Tibial artery (tissue), 4 donors: ENCODE data around the gene OVAAL.

Source experiments
- DNase-seq, 2 donors: peaks; one replicate each; pipeline ENCODE4 v3.0.0-alpha.2; 2019
- H3K27ac ChIP-seq, 2 donors: fragments of 200-600 bp; sonication (generic) in 1 of 2; 1 replicate in 1 of 2; 2 replicates in 1 of 2; pipeline ENCODE4 v1.5.1; 2018 to 2019; ENCODE audit warnings: mild to moderate bottlenecking in 1 of 2
- H3K27me3 ChIP-seq, 2 donors: fragments of 200-600 bp; sonication (generic) in 1 of 2; one replicate each; pipeline versions ENCODE4 v1.5.1 to v1.6.0; 2016 to 2019
- H3K36me3 ChIP-seq, 3 donors: fragments of 200-600 bp; sonication (generic) in 2 of 3; one replicate each; pipeline ENCODE4 v1.5.1; 2016 to 2019; ENCODE audit warnings: mild to moderate bottlenecking in 2 of 3
- H3K4me1 ChIP-seq, 4 donors: fragments of 200-600 bp; sonication (generic) in 2 of 4; 1 replicate in 3 of 4; 2 replicates in 1 of 4; pipeline ENCODE4 v1.5.1; 2016 to 2019
- H3K4me3 ChIP-seq, 2 donors: fragments of 200-600 bp; sonication (generic) in 1 of 2; 1 replicate in 1 of 2; 2 replicates in 1 of 2; pipeline ENCODE4 v1.5.1; 2018 to 2019; ENCODE audit warnings: mild to moderate bottlenecking in 2 of 2
- H3K9me3 ChIP-seq, 3 donors: fragments of 200-600 bp; sonication (generic) in 1 of 3; one replicate each; pipeline ENCODE4 v1.5.1; 2016 to 2019
- CTCF ChIP-seq, 2 experiments: fragments of 200-600 bp in 1 of 2; fragments of 450-650 bp in 1 of 2; IDR thresholded peaks; one replicate each; pipeline ENCODE4 v1.5.1; 2017 to 2019; ENCODE audit warnings: antibody characterized with exemption in 2 of 2, mild to moderate bottlenecking in 1 of 2, moderate library complexity in 1 of 2
- intact Hi-C: fragments of 100-400 bp; cut with DNase I; formaldehyde crosslinking; loops from one replicate; pipeline ENCODE4 v1.15.0; 2023; ENCODE audit warnings: low total_unique reads

OVAAL gene

DNA sequence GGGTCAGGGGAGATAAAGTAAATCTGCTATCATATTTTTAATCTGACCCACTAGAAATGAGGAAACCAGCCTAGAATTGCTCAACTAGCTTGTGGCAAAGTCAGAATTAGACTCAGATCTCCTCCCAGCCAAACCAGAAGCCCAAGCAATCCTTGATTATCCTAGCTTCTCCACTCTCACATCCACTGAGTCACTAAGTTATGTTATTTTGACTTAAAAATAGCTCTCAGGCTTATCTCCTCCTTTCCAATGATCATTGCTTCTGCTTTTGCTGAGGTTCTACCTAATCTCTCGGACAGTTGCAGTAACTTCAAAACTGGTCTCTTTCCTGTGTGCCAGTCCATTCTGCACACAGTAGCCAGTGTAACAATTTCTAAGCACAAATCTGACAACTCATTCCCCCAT is 22.9 kb downstream of the OVAAL start:
- H3K27ac ChIP-seq = no peak overlapping the region
- intact Hi-C loops = no loop called here
- peaks cover 0 to 2% (median under 1%) of the 10 kb centered on the region in 4 donors for H3K4me1 ChIP-seq
- H3K9me3 ChIP-seq = no peaks in the 10 kb centered on the region
- H3K36me3 ChIP-seq = no peaks in the 10 kb centered on the region
- DNase-seq = no peak
- H3K27me3 ChIP-seq = no peaks in the 10 kb centered on the region
- TF ChIP-seq CTCF (IDR thresholded peaks at IDR 0.05) = no peak
- no peak overlapping the region for H3K4me3 ChIP-seq

DNA sequence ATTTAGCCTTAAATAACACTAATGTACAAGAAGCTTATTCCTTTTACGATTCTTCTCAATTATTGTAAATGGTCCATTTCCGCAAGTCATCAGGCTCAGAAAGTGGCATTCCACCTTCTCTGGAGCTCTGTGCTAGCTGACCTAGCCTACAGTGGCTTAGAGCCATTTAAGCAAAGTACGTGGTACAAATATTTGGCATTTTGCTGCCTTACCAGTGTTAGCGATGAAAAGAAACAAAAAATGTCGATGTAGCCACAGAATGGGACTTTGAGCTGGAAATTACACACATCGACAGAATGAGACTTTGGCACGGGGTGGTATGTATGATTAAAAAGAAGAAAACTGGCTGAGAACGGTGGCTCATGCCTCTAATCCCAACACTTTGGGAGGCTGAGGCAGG is 26.1 kb downstream of the OVAAL start:
- no peak for DNase-seq
- TF ChIP-seq CTCF (IDR thresholded peaks at IDR 0.05) = no peak
- peaks cover 0 to 5% (median 0%) of the 10 kb centered on the region in 3 donors for H3K9me3 ChIP-seq
- H3K4me1 ChIP-seq = peaks cover 0 to 10% (median 1%) of the 10 kb centered on the region in 4 donors
- no peak overlapping the region for H3K4me3 ChIP-seq
- H3K36me3 ChIP-seq = no peaks in the 10 kb centered on the region
- H3K27ac ChIP-seq = no peak overlapping the region
- H3K27me3 ChIP-seq = no peaks in the 10 kb centered on the region
- intact Hi-C loops = no loop called here

DNA sequence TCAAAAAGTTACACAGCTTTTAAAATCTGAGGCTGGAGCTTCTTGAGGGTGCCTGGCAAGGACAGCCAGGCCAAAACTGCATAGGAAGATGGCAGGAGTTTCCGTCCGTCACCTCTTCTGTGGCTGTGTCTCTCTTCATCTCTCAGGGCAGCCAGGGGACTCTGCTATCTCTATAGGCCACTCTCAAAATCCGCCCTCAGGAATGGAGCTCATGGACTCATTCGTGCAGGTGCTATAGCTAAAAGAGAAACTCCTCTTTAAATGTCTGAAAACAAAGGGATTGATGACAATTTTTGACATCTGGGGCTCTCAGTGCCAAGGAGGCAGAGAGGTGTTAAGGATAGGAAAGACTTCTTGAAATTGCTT is 27.2 kb downstream of the OVAAL start:
- Histone ChIP-seq H3K9me3 (peaks cover 0 to 5% (median 0%) of the 10 kb centered on the region in 3 donors), H3K4me1 (peaks cover 0 to 10% (median 1%) of the 10 kb centered on the region in 4 donors), H3K36me3 (no peaks in the 10 kb centered on the region), H3K27ac (no peak overlapping the region), H3K27me3 (no peaks in the 10 kb centered on the region), H3K4me3 (no peak overlapping the region)
- no peak for TF ChIP-seq CTCF (IDR thresholded peaks at IDR 0.05)
- intact Hi-C loops = no loop called here
- DNase-seq = no peak

DNA sequence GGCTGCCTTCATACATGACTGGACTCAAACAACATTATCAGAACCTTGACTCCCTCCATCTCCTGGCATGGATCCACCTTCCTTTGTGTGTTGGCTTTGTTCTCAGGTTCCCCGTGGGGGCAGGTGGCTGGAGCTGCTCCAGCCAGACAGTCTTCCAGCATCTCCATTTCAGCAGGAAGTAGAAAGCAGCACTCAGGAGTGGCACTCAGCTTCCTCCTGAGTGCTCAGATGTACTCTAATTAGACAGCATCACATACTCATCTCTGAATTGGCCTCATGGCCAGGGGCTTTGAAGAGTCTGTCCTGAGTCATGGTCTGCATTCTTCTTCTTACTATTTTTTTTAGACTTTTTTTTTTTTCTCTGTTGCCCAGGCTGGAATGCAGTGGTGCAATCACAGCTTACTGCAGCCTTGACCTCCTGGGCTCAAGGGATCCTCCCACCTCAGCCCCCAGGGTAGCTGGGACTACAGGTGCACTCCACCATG is 27.9 kb downstream of the OVAAL start:
- no peaks in the 10 kb centered on the region for H3K36me3 ChIP-seq
- peaks cover 0 to 10% (median 1%) of the 10 kb centered on the region in 4 donors for H3K4me1 ChIP-seq
- H3K27me3 ChIP-seq = no peaks in the 10 kb centered on the region
- TF ChIP-seq CTCF (IDR thresholded peaks at IDR 0.05) = no peak
- H3K4me3 ChIP-seq = no peak overlapping the region
- peaks cover 0 to 5% (median 0%) of the 10 kb centered on the region in 3 donors for H3K9me3 ChIP-seq
- no peak overlapping the region for H3K27ac ChIP-seq
- intact Hi-C loops = no loop called here
- no peak for DNase-seq

DNA sequence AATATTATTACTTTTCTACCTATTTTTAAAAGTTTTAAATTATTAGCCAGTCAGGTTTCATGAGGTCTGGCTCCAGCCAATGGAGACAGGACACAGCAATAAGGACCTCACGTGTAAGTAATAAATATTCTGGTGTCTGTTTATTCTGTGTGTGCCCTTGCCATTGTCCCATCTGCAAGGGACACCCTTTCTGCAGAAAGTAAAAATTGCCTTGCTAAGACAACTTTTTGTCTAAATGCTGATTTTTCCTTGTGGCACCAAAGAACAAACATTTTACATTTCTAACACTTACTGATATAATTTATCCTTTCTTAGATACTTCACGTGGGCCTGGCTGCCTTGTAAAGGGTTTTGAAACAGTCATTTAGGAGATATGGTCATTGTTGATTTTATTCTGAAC is 29.4 kb downstream of the OVAAL start:
- Histone ChIP-seq H3K27me3 (no peaks in the 10 kb centered on the region), H3K9me3 (peaks cover 0 to 5% (median 0%) of the 10 kb centered on the region in 3 donors), H3K4me3 (no peak overlapping the region), H3K4me1 (peaks cover 0 to 10% (median 1%) of the 10 kb centered on the region in 4 donors), H3K36me3 (no peaks in the 10 kb centered on the region), H3K27ac (no peak overlapping the region)
- TF ChIP-seq CTCF (IDR thresholded peaks at IDR 0.05) = no peak
- intact Hi-C loops = no loop called here
- no peak for DNase-seq

- intact Hi-C loops = no loop called here
- no peak for TF ChIP-seq CTCF (IDR thresholded peaks at IDR 0.05)
Measured at GRCh38 chr1:180590889-180591288, 32.1 kb downstream of the OVAAL start.

More at GRCh38 chr1:180590889-180591288, 32.1 kb downstream of the OVAAL start:
- DNase-seq = no peak
- H3K9me3 ChIP-seq = peaks cover 0 to 5% (median 0%) of the 10 kb centered on the region in 3 donors
- H3K4me3 ChIP-seq = no peak overlapping the region
- no peaks in the 10 kb centered on the region for H3K27me3 ChIP-seq
- H3K4me1 ChIP-seq = peaks cover 0 to 10% (median 1%) of the 10 kb centered on the region in 4 donors
- H3K36me3 ChIP-seq = no peaks in the 10 kb centered on the region
- no peak overlapping the region for H3K27ac ChIP-seq
